Mammary epithelial cell (primary cell): ENCODE data around the gene ALPI.
"Not testable (repeated sequence)": the region's sequence is repeated elsewhere in the genome, so short reads cannot be mapped to it uniquely, and the experiment has no call there.

Source experiments
- EZH2 ChIP-seq: IDR thresholded peaks from 2 replicates; pipeline ENCODE4 v1.6.1; 2012; ENCODE audit warnings: low read length, inconsistent platforms, borderline replicate concordance
- TF ChIP-seq, protein P1 (sequence below), 2 donors: IDR thresholded peaks in 1 of 2; conservative IDR thresholded peaks in 1 of 2; 2 replicates each; pipeline ENCODE4 v1.5.1; 2011 to 2012; ENCODE audit warnings: inconsistent platforms in 2 of 2, low read length in 2 of 2, mild to moderate bottlenecking in 2 of 2, control low read depth in 1 of 2, low read depth in 1 of 2; ENCODE audit not compliant: insufficient read depth in 1 of 2; ENCODE audit errors: extremely low read depth in 1 of 2

DNA sequence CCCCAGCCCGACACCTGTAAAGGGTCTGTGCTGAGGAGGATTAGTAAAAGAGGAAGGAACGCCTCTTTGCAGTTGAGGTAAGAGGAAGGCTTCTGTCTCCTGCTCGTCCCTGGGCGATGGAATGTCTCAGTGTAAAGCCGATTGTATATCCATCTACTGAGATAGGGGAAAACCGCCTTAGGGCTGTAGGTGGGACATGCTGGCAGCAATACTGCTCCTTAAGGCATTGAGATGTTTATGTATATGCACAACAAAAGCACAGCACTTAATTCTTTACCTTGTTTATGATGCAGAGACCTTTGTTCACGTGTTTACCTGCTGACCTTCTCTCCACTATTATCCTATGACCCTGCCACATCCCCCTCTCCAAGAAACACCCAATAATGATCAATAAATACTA, 32.5 kb upstream of the ALPI start:
- TF ChIP-seq, protein P1, sequence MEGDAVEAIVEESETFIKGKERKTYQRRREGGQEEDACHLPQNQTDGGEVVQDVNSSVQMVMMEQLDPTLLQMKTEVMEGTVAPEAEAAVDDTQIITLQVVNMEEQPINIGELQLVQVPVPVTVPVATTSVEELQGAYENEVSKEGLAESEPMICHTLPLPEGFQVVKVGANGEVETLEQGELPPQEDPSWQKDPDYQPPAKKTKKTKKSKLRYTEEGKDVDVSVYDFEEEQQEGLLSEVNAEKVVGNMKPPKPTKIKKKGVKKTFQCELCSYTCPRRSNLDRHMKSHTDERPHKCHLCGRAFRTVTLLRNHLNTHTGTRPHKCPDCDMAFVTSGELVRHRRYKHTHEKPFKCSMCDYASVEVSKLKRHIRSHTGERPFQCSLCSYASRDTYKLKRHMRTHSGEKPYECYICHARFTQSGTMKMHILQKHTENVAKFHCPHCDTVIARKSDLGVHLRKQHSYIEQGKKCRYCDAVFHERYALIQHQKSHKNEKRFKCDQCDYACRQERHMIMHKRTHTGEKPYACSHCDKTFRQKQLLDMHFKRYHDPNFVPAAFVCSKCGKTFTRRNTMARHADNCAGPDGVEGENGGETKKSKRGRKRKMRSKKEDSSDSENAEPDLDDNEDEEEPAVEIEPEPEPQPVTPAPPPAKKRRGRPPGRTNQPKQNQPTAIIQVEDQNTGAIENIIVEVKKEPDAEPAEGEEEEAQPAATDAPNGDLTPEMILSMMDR (conservative IDR thresholded peaks at IDR 0.05 in 1 of 2, IDR thresholded peaks at IDR 0.05 in 1 of 2; ENCODE audit: extremely low read depth in 1 of 2, insufficient read depth in 1 of 2, low read depth in 1 of 2, low read length in 2 of 2) = not testable (repeated sequence)
- not testable (repeated sequence) for TF ChIP-seq EZH2
